HepG2 (cell line): ENCODE measurements around the gene DICER1. TPM values are rescaled to one million over a fixed set of nuclear protein-coding genes. Genes with fewer than 3 reads are reported as not detected.

Experiments used
- ATAC-seq: fragments of 200-7000 bp; cut with Tn5 transposase; 3 replicates; pipeline ENCODE4 v1.9.1; 2020; ENCODE audit warnings: mild to moderate bottlenecking, moderate library complexity
- BruUV-seq: library from RNA; stranded (reverse); fragments of 400-500 nt; replicated peaks from 2 replicates; lab custom pipeline; 2021; lab: Mats Ljungman, UMichigan
- CTCF ChIA-PET: fragments of 300-600 bp; formaldehyde crosslinking; extraction: SDS; loops from one replicate; lab custom pipeline; 2021; ENCODE audit warnings: low total read pairs, inconsistent platforms, low intra/inter-chr PET ratio; lab: Yijun Ruan, JAX
- POLR2A ChIA-PET: fragments of 350-600 bp; sonication (Branson Sonifier 250); formaldehyde crosslinking; loops from one replicate; lab custom pipeline; 2020; ENCODE audit warnings: antibody characterized with exemption, inconsistent platforms; lab: Yijun Ruan, JAX
- DNase-seq: peaks from one replicate; pipeline ENCODE4 v3.0.0-alpha.2; 2015; ENCODE audit warnings: low spot score
- FAIRE-seq: peaks from 3 replicates; lab custom pipeline; 2011; peaks lifted over from hg19 to GRCh38; lab: Jason Lieb, UNC
- H2AFZ ChIP-seq: one replicate; pipeline ENCODE4 v1.6.1; 2011; ENCODE audit warnings: low read length, inconsistent platforms
- H3K27ac ChIP-seq: fragments of 300-600 bp; 3 replicates; pipeline ENCODE4 v1.8.0; 2011; ENCODE audit warnings: mixed run types, mild to moderate bottlenecking, mixed read lengths, low read length, inconsistent platforms; ENCODE audit not compliant: insufficient read depth; ENCODE audit errors: extremely low read length
- H3K27me3 ChIP-seq, 2 experiments: fragments of 200-600 bp in 1 of 2; 2 replicates in 1 of 2; 3 replicates in 1 of 2; pipeline versions ENCODE4 v1.6.0 to v1.8.0; 2011; ENCODE audit warnings: low read length in 2 of 2, mild to moderate bottlenecking in 2 of 2, moderate library complexity in 2 of 2, inconsistent platforms in 1 of 2; ENCODE audit not compliant: insufficient read depth in 2 of 2, control insufficient read depth in 1 of 2
- H3K36me3 ChIP-seq, 2 experiments: fragments of 200-600 bp in 1 of 2; replicated peaks in 1 of 2; 2 replicates in 1 of 2; 3 replicates in 1 of 2; pipeline versions ENCODE4 v1.5.1 to v1.8.0; 2011; ENCODE audit warnings: low read length in 2 of 2, inconsistent platforms in 1 of 2; ENCODE audit not compliant: insufficient read depth in 2 of 2, control insufficient read depth in 1 of 2
- H3K4me1 ChIP-seq: 2 replicates; pipeline ENCODE4 v1.5.1; 2012; ENCODE audit warnings: low read length, inconsistent platforms; ENCODE audit not compliant: insufficient read depth
- H3K4me2 ChIP-seq: 2 replicates; pipeline ENCODE4 v1.6.0; 2011; ENCODE audit warnings: low read depth, low read length, inconsistent platforms
- H3K4me3 ChIP-seq, 3 experiments: fragments of 200-600 bp in 1 of 3; sonication (generic), shearing (Covaris generic) in 1 of 3; replicated peaks in 1 of 3; 2 replicates each; pipeline ENCODE4 v1.5.1; 2011 to 2016; ENCODE audit warnings: low read length in 3 of 3, inconsistent platforms in 2 of 3, low read depth in 2 of 3, mild to moderate bottlenecking in 2 of 3, control low read depth in 1 of 3, mixed read lengths in 1 of 3; ENCODE audit not compliant: insufficient read depth in 1 of 3
- H3K79me2 ChIP-seq: one replicate; pipeline ENCODE4 v1.6.1; 2011; ENCODE audit warnings: low read length, inconsistent platforms; ENCODE audit not compliant: insufficient read depth
- H3K9ac ChIP-seq: 2 replicates; pipeline ENCODE4 v1.6.0; 2011; ENCODE audit warnings: mild to moderate bottlenecking, low read depth, low read length, inconsistent platforms; ENCODE audit not compliant: insufficient read depth
- H3K9me3 ChIP-seq: 2 replicates; pipeline ENCODE4 v1.5.1; 2012; ENCODE audit warnings: mild to moderate bottlenecking, low read length
- H4K20me1 ChIP-seq: 2 replicates; pipeline ENCODE4 v1.6.0; 2011; ENCODE audit warnings: inconsistent platforms, mild to moderate bottlenecking, low read length, moderate library complexity; ENCODE audit not compliant: insufficient read depth
- AGO1 ChIP-seq: fragments of 200-400 bp; formaldehyde crosslinking; IDR thresholded peaks from 2 replicates; pipeline ENCODE4 v1.6.1; 2017; ENCODE audit warnings: mild to moderate bottlenecking, low read depth, low read length, moderate library complexity; ENCODE audit not compliant: poor library complexity, severe bottlenecking
- ARNT2 ChIP-seq: sonication (generic); formaldehyde crosslinking; IDR thresholded peaks from 2 replicates; pipeline ENCODE4 v1.8.0; 2022; ENCODE audit warnings: mild to moderate bottlenecking, low read depth, missing genetic modification reagents, moderate library complexity
- BCL6 ChIP-seq: IDR thresholded peaks from 2 replicates; pipeline ENCODE4 v1.6.1; 2016; ENCODE audit warnings: missing genetic modification reagents, missing compliant biosample characterization
- BRD4 ChIP-seq: sonication (generic); formaldehyde crosslinking; IDR thresholded peaks from 2 replicates; pipeline ENCODE4 v1.4.0; 2020; ENCODE audit warnings: missing genetic modification reagents
- CREB3 ChIP-seq: sonication (generic); formaldehyde crosslinking; IDR thresholded peaks from 2 replicates; pipeline ENCODE4 v1.5.0; 2020; ENCODE audit warnings: missing genetic modification reagents
- DR1 ChIP-seq: sonication (generic); formaldehyde crosslinking; IDR thresholded peaks from 2 replicates; pipeline ENCODE4 v1.8.0; 2021; ENCODE audit warnings: mild to moderate bottlenecking, missing genetic modification reagents, inconsistent platforms
- GABPB1 ChIP-seq: IDR thresholded peaks from 2 replicates; pipeline ENCODE4 v1.6.1; 2016; ENCODE audit warnings: mild to moderate bottlenecking, missing genetic modification reagents, moderate library complexity, missing compliant biosample characterization
- GATA4 ChIP-seq: sonication (generic); IDR thresholded peaks from 2 replicates; pipeline ENCODE4 v1.6.1; 2016; ENCODE audit warnings: antibody characterized with exemption, low read depth, borderline replicate concordance
- HHEX ChIP-seq: IDR thresholded peaks from 2 replicates; pipeline ENCODE4 v1.6.1; 2016; ENCODE audit warnings: control low read depth
- KAT8 ChIP-seq: IDR thresholded peaks from 2 replicates; pipeline ENCODE4 v1.6.1; 2016; ENCODE audit warnings: missing genetic modification reagents, missing compliant biosample characterization
- ONECUT2 ChIP-seq: sonication (generic); formaldehyde crosslinking; IDR thresholded peaks from 2 replicates; pipeline ENCODE4 v1.4.0; 2020; ENCODE audit warnings: missing genetic modification reagents
- PCBP1 ChIP-seq: fragments of 200-400 bp; formaldehyde crosslinking; IDR thresholded peaks from 2 replicates; pipeline ENCODE4 v1.6.1; 2017; ENCODE audit warnings: mild to moderate bottlenecking, low read depth, low read length, borderline replicate concordance
- PITX1 ChIP-seq: sonication (generic); formaldehyde crosslinking; IDR thresholded peaks from 2 replicates; pipeline ENCODE4 v1.5.1; 2020; ENCODE audit warnings: mild to moderate bottlenecking, missing genetic modification reagents
- PPARG ChIP-seq: conservative IDR thresholded peaks from 2 replicates; pipeline ENCODE4 v1.6.1; 2016; ENCODE audit warnings: missing biosample characterization, missing genetic modification reagents
- SIX1 ChIP-seq: sonication (generic); formaldehyde crosslinking; IDR thresholded peaks from 2 replicates; pipeline ENCODE4 v1.4.0; 2020; ENCODE audit warnings: missing genetic modification reagents, borderline replicate concordance
- SMAD9 ChIP-seq: sonication (generic); formaldehyde crosslinking; IDR thresholded peaks from 2 replicates; pipeline ENCODE4 v1.5.1; 2020; ENCODE audit warnings: mild to moderate bottlenecking, missing genetic modification reagents
- SMC3 ChIP-seq: IDR thresholded peaks from 2 replicates; pipeline ENCODE4 v1.6.1; 2011; ENCODE audit warnings: low read length, improper control_type of control experiment
- TBP ChIP-seq: sonication (generic); formaldehyde crosslinking; IDR thresholded peaks from 2 replicates; pipeline ENCODE4 v1.5.0; 2020; ENCODE audit warnings: missing genetic modification reagents
- ZBTB38 ChIP-seq: sonication (generic); formaldehyde crosslinking; IDR thresholded peaks from 2 replicates; pipeline ENCODE4 v1.5.1; 2020; ENCODE audit warnings: mild to moderate bottlenecking, missing genetic modification reagents
- ZKSCAN1 ChIP-seq: fragments of 150-350 bp; IDR thresholded peaks from 2 replicates; pipeline ENCODE4 v1.6.1; 2014; ENCODE audit warnings: low read length
- ZNF12 ChIP-seq: sonication (generic); formaldehyde crosslinking; IDR thresholded peaks from 2 replicates; pipeline ENCODE4 v1.5.0; 2020; ENCODE audit warnings: missing genetic modification reagents
- ZNF124 ChIP-seq: sonication (generic); formaldehyde crosslinking; IDR thresholded peaks from 2 replicates; pipeline ENCODE4 v1.4.0; 2020; ENCODE audit warnings: missing genetic modification reagents
- ZNF235 ChIP-seq: sonication (generic); formaldehyde crosslinking; IDR thresholded peaks from 2 replicates; pipeline ENCODE4 v1.8.1; 2023; ENCODE audit warnings: mild to moderate bottlenecking, missing genetic modification reagents, borderline replicate concordance
- ZNF431 ChIP-seq: sonication (generic); formaldehyde crosslinking; IDR thresholded peaks from 2 replicates; pipeline ENCODE4 v1.9.0; 2022; ENCODE audit warnings: missing genetic modification reagents, low read depth, mild to moderate bottlenecking, borderline replicate concordance
- ZNF674 ChIP-seq: sonication (generic); formaldehyde crosslinking; IDR thresholded peaks from 2 replicates; pipeline ENCODE4 v1.5.0; 2020; ENCODE audit warnings: low read depth, mild to moderate bottlenecking, missing genetic modification reagents
- ZSCAN21 ChIP-seq: sonication (generic); formaldehyde crosslinking; IDR thresholded peaks from 2 replicates; pipeline ENCODE4 v1.8.0; 2022; ENCODE audit warnings: mild to moderate bottlenecking, missing genetic modification reagents, moderate library complexity, borderline replicate concordance
- WGBS: methylation state at CpG from one replicate; pipeline ENCODE4 v1.1.6; 2017; ENCODE audit warnings: low lambda C conversion rate; 5-methylcytosine and 5-hydroxymethylcytosine counted together
- in situ Hi-C: cut with HindIII; loops from 2 replicates; pipeline ENCODE4 v1.10.0; 2017; ENCODE audit warnings: low pct_unique_long_range_greater_than_20kb; ENCODE audit not compliant: extremely low pct_ligation_motif_present
- intact Hi-C: fragments of 100-400 bp; cut with micrococcal nuclease; formaldehyde crosslinking; loops from one replicate; pipeline ENCODE4 v1.10.0; 2022; ENCODE audit not compliant: unreplicated experiment
- polyA plus RNA-seq, 8 experiments: library from polyadenylated mRNA; depleted of rRNA in 3 of 8; stranded (reverse) in 7 of 8; unstranded in 1 of 8; fragments of >200 nt; fragmentation: Illumina TruSeq in 4 of 8; extraction: Trizol in 4 of 8; gene quantifications; 2 replicates each; pipeline versions ENCODE4 v1.2.1 to v1.2.3, GENCODE V29; 2011 to 2016; ENCODE audit warnings: low read depth in 4 of 8, missing spikeins in 1 of 8, mixed read lengths in 1 of 8; ENCODE audit not compliant: insufficient read depth in 1 of 8
- total RNA-seq, 5 experiments: library from RNA; depleted of rRNA; stranded (reverse); fragments of >200 nt; fragmentation: Illumina TruSeq; extraction: Trizol; gene quantifications; 2 replicates each; pipeline ENCODE4 v1.2.3, GENCODE V29; 2016; ENCODE audit warnings: low read depth in 1 of 5
- TF ChIP-seq, protein P1 (sequence below): sonication (generic); formaldehyde crosslinking; IDR thresholded peaks from 2 replicates; pipeline ENCODE4 v1.5.1; 2020; ENCODE audit warnings: missing genetic modification reagents, mild to moderate bottlenecking, borderline replicate concordance

Gene DICER1
- total and polyA plus RNA-seq, 2 of the 13 experiments (the other 11 are each of a cell fraction or from before 2014, with no cell fraction given), result 31.8 to 61.9 TPM

- no peak overlapping the region for H3K27ac ChIP-seq
- 93% methylated on average over 1 of the region's 1 CpG for WGBS
Measured at GRCh38 chr14:95136631-95137030, 20.7 kb downstream of the DICER1 start.

DNA sequence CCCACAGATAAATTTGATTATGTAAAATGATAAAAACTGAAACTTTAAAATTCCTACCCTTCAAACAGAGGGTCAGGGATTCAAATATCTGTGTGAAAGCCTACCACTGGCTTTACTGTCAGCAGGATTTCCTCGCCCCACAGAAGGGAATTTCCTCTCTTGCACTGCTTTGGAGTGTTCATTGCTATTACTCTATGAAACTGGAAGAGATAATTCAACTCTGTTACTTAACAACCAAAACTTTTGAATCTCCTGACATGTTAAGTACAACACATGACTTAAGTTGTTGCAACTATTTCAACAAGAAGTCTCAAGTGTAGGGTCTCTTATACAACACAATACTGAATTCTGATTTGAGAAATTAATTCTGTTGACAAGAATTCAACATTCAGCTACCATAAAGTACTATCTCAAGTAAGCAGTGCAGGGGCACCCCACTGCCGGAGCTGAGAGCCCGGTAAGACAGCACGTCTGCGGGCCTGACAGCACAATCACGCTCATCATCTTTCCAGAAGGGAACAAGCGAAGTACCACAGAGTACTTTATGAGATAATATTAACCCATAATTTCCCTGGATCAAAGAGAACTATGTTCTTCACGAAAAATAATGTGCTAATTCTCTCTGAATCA, 22.9 kb downstream of the DICER1 start:
- no peak for ATAC-seq
- no peak for DNase-seq
- Histone ChIP-seq H3K79me2 (peaks cover 46% of the 10 kb centered on the region), H3K27me3 (no peaks in the 10 kb centered on the region), H3K9ac (no peak overlapping the region), H2AFZ (no peak overlapping the region), H3K4me2 (no peak overlapping the region), H3K9me3 (no peaks in the 10 kb centered on the region), H3K36me3 (peaks cover 0 to 28% of the 10 kb centered on the region in 2 experiments; a peak in 4 of 5 replicates), H3K4me1 (peaks cover 4% of the 10 kb centered on the region; the same call in 1 of the 2 replicates), H3K4me3 (no peak overlapping the region), H3K27ac (no peak overlapping the region), H4K20me1 (peaks cover 8% of the 10 kb centered on the region; the same call in 1 of the 2 replicates)
- in situ Hi-C loops, result no loop called here
- ChIA-PET CTCF (no interaction called here), POLR2A (no interaction called here)
- BruUV-seq, result no TSS peak
- intact Hi-C loops, result no loop called here
- 98% methylated on average over 8 of the region's 8 CpGs for WGBS
- no peak for FAIRE-seq
- TF ChIP-seq SMAD9 (CRISPR knock-in tag) (no peak), ZNF12 (no peak), BCL6 (CRISPR knock-in tag) (no peak), PITX1 (CRISPR knock-in tag) (no peak), ZKSCAN1 (no peak), ZSCAN21 (CRISPR knock-in tag) (no peak), ZNF431 (CRISPR knock-in tag) (no peak), AGO1 (no peak), SMC3 (no peak), PCBP1 (no peak), CREB3 (CRISPR knock-in tag) (no peak), HHEX (CRISPR knock-in tag) (no peak)

More at GRCh38 chr14:95136631-95137030, 20.7 kb downstream of the DICER1 start:
- Histone ChIP-seq H3K4me1 (peaks cover 13% of the 10 kb centered on the region), H3K27me3 (no peaks in the 10 kb centered on the region), H3K9me3 (no peaks in the 10 kb centered on the region), H3K4me3 (no peak overlapping the region), H2AFZ (no peak overlapping the region), H3K79me2 (peaks cover 69% of the 10 kb centered on the region), H4K20me1 (peaks cover 12% of the 10 kb centered on the region), H3K36me3 (peaks cover 0 to 19% of the 10 kb centered on the region in 2 experiments; a peak in 3 of 5 replicates), H3K4me2 (no peak overlapping the region), H3K9ac (no peak overlapping the region)
- no peak for TF ChIP-seq KAT8 (CRISPR knock-in tag)
- TF ChIP-seq TBP (CRISPR knock-in tag), result no peak
- TF ChIP-seq, protein P1, sequence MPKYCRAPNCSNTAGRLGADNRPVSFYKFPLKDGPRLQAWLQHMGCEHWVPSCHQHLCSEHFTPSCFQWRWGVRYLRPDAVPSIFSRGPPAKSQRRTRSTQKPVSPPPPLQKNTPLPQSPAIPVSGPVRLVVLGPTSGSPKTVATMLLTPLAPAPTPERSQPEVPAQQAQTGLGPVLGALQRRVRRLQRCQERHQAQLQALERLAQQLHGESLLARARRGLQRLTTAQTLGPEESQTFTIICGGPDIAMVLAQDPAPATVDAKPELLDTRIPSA (CRISPR knock-in tag), result no peak
- TF ChIP-seq ZNF124 (CRISPR knock-in tag), result no peak
- TF ChIP-seq GABPB1 (CRISPR knock-in tag), result no peak
- no peak for TF ChIP-seq SIX1 (CRISPR knock-in tag)
- TF ChIP-seq ZNF674 (CRISPR knock-in tag), result no peak
- no peak for TF ChIP-seq ONECUT2 (CRISPR knock-in tag)
- TF ChIP-seq ZBTB38, result no peak
- TF ChIP-seq PPARG, result no peak
- TF ChIP-seq GATA4, result no peak
- no peak for TF ChIP-seq DR1
- no peak for TF ChIP-seq ARNT2 (CRISPR knock-in tag)
- TF ChIP-seq BRD4 (CRISPR knock-in tag), result no peak
- no peak for TF ChIP-seq ZNF235 (CRISPR knock-in tag)
- intact Hi-C loops, result no loop called here
- CTCF ChIA-PET, result no interaction called here
- BruUV-seq, result no TSS peak
- in situ Hi-C loops, result no loop called here
- FAIRE-seq (no peak), ATAC-seq (no peak), DNase-seq (no peak)
- POLR2A ChIA-PET, result no interaction called here
